Measurements from ENCODE around the gene SYNGAP1. TPM values are rescaled to one million over a fixed set of nuclear protein-coding genes. Genes with fewer than 3 reads are reported as not detected.
A peak's percentile ranks its signal among the peaks of the same experiment; 100 is the strongest.

Gene SYNGAP1
- total and polyA plus RNA-seq, 2 of the 8 experiments (the other 6 are each of a cell fraction or from before 2014, with no cell fraction given) = 31.0 to 101 TPM

DNA sequence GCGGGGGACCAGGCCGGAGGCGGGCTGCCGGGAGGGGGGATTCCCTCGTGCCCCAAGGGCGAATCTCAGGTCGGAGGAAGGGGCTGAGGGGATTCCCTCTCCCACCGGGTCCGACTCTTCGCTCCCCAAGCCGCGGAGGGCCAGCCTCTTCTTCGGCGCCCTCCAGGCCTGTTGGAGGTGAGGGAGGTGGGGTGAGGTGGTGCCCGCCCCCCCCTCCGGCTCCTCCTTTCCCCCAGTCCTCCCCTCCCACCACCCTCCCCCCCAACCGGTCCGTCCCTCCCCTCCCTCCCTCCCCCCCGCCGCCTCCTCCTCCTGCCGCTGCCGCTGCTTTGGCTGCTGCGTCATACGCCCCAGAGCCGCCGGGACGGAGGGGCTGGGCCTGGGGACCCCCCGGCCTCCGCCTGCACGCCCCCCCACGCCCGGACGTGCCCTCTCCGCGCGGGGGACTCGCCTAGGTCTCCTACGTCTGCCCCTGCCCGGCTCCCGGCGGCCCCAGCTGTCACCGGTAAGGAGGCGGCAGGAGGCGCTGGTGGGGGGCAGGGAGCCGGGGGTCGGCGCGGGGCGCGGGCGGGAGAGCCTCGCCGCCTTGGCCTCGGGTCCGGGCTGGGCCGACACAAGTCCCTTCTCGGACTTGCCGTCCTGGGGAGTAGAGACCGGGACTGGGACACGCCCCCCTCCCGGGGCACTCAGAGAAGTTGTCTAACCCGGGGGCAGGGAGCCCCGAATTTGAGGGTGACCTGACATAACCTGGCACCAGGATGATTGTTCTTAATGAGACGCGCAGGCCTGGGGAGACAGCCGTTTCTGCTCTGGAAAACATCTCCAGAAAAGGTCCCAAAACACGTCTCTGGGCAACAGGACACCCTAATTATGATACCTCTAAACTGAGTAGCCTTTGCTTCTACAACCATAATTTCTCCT lies 8.9 kb upstream of the SYNGAP1 start, which contains the start of gene PHF1 (continued):
- TF ChIP-seq SP4 (IDR thresholded peaks at IDR 0.05; ENCODE audit: low read length) = no peak
- no peak for TF ChIP-seq TCF12 (IDR thresholded peaks at IDR 0.05; ENCODE audit: low read depth, low read length)
- no peak for TF ChIP-seq SP2 (IDR thresholded peaks at IDR 0.05; ENCODE audit: low read length)
- no peak for TF ChIP-seq NANOG (IDR thresholded peaks at IDR 0.05; ENCODE audit: insufficient read depth, low read depth, low read length, poor library complexity, severe bottlenecking)
- TF ChIP-seq POLR2A (IDR thresholded peaks at IDR 0.05; ENCODE audit: control extremely low read depth in 1 of 2, low read depth in 2 of 2, low read length in 2 of 2) = peak in 1 of 2 experiments; percentile 14; a peak in 1 of 3 replicates
- TF ChIP-seq TAF1 (IDR thresholded peaks at IDR 0.05; ENCODE audit: low read depth, low read length) = peak; percentile 61
- TF ChIP-seq, protein P1, sequence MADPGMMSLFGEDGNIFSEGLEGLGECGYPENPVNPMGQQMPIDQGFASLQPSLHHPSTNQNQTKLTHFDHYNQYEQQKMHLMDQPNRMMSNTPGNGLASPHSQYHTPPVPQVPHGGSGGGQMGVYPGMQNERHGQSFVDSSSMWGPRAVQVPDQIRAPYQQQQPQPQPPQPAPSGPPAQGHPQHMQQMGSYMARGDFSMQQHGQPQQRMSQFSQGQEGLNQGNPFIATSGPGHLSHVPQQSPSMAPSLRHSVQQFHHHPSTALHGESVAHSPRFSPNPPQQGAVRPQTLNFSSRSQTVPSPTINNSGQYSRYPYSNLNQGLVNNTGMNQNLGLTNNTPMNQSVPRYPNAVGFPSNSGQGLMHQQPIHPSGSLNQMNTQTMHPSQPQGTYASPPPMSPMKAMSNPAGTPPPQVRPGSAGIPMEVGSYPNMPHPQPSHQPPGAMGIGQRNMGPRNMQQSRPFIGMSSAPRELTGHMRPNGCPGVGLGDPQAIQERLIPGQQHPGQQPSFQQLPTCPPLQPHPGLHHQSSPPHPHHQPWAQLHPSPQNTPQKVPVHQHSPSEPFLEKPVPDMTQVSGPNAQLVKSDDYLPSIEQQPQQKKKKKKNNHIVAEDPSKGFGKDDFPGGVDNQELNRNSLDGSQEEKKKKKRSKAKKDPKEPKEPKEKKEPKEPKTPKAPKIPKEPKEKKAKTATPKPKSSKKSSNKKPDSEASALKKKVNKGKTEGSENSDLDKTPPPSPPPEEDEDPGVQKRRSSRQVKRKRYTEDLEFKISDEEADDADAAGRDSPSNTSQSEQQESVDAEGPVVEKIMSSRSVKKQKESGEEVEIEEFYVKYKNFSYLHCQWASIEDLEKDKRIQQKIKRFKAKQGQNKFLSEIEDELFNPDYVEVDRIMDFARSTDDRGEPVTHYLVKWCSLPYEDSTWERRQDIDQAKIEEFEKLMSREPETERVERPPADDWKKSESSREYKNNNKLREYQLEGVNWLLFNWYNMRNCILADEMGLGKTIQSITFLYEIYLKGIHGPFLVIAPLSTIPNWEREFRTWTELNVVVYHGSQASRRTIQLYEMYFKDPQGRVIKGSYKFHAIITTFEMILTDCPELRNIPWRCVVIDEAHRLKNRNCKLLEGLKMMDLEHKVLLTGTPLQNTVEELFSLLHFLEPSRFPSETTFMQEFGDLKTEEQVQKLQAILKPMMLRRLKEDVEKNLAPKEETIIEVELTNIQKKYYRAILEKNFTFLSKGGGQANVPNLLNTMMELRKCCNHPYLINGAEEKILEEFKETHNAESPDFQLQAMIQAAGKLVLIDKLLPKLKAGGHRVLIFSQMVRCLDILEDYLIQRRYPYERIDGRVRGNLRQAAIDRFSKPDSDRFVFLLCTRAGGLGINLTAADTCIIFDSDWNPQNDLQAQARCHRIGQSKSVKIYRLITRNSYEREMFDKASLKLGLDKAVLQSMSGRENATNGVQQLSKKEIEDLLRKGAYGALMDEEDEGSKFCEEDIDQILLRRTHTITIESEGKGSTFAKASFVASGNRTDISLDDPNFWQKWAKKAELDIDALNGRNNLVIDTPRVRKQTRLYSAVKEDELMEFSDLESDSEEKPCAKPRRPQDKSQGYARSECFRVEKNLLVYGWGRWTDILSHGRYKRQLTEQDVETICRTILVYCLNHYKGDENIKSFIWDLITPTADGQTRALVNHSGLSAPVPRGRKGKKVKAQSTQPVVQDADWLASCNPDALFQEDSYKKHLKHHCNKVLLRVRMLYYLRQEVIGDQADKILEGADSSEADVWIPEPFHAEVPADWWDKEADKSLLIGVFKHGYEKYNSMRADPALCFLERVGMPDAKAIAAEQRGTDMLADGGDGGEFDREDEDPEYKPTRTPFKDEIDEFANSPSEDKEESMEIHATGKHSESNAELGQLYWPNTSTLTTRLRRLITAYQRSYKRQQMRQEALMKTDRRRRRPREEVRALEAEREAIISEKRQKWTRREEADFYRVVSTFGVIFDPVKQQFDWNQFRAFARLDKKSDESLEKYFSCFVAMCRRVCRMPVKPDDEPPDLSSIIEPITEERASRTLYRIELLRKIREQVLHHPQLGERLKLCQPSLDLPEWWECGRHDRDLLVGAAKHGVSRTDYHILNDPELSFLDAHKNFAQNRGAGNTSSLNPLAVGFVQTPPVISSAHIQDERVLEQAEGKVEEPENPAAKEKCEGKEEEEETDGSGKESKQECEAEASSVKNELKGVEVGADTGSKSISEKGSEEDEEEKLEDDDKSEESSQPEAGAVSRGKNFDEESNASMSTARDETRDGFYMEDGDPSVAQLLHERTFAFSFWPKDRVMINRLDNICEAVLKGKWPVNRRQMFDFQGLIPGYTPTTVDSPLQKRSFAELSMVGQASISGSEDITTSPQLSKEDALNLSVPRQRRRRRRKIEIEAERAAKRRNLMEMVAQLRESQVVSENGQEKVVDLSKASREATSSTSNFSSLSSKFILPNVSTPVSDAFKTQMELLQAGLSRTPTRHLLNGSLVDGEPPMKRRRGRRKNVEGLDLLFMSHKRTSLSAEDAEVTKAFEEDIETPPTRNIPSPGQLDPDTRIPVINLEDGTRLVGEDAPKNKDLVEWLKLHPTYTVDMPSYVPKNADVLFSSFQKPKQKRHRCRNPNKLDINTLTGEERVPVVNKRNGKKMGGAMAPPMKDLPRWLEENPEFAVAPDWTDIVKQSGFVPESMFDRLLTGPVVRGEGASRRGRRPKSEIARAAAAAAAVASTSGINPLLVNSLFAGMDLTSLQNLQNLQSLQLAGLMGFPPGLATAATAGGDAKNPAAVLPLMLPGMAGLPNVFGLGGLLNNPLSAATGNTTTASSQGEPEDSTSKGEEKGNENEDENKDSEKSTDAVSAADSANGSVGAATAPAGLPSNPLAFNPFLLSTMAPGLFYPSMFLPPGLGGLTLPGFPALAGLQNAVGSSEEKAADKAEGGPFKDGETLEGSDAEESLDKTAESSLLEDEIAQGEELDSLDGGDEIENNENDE (IDR thresholded peaks at IDR 0.05; ENCODE audit: insufficient replicate concordance, low read length) = no peak
- TF ChIP-seq CTBP2 (IDR thresholded peaks at IDR 0.05; ENCODE audit: borderline replicate concordance, insufficient read depth, insufficient read length, low read length) = no peak
- TF ChIP-seq KDM4A (IDR thresholded peaks at IDR 0.05; ENCODE audit: low read depth, low read length, severe bottlenecking) = peak; percentile 41
- peak; percentile 35; the same call in 1 of the 2 replicates for TF ChIP-seq PHF8 (conservative IDR thresholded peaks at IDR 0.05; ENCODE audit: low read depth, low read length)
